ENCODE results near the gene COL7A1. TPM values are rescaled to one million over a fixed set of nuclear protein-coding genes. Genes with fewer than 3 reads are reported as not detected.

Gene COL7A1
- total RNA-seq, 1 donor from 2014 or later = 19.2 TPM

DNA sequence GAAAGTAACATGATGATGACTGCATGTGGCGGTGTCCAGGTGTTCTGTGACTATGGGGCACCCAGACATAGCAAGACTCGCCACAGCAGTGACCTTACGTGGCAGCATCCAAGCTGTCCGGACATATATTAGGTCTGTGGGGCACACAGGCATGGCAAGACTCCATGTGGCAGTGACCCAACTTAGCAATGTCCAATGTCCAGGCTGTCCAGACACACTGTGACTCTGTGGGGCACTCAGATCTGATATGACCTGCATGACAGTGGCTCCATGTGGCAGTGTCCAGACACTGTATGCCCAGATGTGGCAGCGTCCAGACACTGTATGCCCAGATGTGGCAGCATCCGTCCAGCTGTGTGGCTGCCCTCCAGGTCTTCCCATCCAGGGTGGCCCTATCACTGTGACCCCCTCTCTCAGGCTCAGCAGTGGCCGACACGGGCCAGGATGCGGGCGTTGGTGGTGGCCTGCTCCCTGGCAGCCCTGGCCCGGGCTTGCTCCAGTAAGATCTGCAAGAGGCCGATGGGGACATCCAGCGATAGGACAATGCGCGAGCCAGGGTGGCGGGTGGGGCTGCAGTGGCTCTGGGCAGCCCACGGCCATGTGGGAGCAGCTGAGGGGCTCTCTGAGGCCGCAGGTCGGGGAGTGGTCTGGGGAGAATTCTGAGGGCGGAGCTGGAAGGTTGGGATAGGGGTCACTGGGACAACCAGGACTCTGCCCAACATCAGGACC lies 32.6 kb downstream of the COL7A1 start:
- DNase-seq (ENCODE audit: low spot score in 2 of 2, unreplicated experiment in 2 of 2) = no peak
- no peak overlapping the region for H3K4me3 Mint-ChIP-seq
- H3K27ac Mint-ChIP-seq = no peak overlapping the region
- no peaks in the 10 kb centered on the region for H3K9me3 Mint-ChIP-seq
- H3K27me3 Mint-ChIP-seq (ENCODE audit: low read depth) = no peaks in the 10 kb centered on the region
- peaks cover 26% of the 10 kb centered on the region for H3K4me1 Mint-ChIP-seq
- TF ChIP-seq, protein P1, sequence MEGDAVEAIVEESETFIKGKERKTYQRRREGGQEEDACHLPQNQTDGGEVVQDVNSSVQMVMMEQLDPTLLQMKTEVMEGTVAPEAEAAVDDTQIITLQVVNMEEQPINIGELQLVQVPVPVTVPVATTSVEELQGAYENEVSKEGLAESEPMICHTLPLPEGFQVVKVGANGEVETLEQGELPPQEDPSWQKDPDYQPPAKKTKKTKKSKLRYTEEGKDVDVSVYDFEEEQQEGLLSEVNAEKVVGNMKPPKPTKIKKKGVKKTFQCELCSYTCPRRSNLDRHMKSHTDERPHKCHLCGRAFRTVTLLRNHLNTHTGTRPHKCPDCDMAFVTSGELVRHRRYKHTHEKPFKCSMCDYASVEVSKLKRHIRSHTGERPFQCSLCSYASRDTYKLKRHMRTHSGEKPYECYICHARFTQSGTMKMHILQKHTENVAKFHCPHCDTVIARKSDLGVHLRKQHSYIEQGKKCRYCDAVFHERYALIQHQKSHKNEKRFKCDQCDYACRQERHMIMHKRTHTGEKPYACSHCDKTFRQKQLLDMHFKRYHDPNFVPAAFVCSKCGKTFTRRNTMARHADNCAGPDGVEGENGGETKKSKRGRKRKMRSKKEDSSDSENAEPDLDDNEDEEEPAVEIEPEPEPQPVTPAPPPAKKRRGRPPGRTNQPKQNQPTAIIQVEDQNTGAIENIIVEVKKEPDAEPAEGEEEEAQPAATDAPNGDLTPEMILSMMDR (IDR thresholded peaks at IDR 0.05; ENCODE audit: unreplicated experiment) = no peak
- no peaks in the 10 kb centered on the region for H3K36me3 Mint-ChIP-seq

DNA sequence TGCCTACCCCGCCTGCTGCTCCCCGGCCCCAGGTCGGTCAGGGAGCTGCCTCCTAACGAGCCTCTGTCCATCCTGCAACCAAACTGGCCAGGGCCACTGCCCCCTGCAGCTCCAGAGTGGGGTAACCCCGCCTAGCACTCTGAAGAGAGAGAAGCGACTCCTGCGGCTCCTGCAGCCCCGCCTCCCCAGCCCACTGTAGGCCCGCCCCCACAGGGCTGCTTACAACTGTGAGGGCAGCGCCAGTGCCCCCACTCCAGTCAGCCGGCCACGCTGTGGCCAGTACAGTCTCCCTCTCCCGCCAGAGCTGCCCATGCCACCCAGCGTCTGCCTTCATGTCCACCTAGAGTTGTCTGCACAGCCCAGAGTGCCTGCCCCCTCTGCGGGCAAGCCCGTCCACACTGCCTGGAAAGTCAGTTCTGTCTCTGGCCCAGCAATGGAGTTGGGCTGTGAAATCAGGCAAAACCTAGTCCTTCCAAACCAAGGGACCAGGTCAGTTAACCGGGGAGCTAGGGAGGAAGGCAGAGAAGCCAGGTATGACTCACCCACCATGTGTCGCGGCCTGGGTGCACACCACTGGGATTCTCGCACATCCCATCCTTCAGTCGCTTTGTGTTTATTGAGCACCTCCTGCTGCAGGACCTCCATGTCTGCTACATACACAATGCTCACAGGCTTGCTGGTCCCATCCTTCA lies 33.9 kb downstream of the COL7A1 start:
- Mint-ChIP-seq H3K36me3 (no peaks in the 10 kb centered on the region), H3K27ac (peak overlapping the region; percentile 56), H3K27me3 (ENCODE audit: low read depth) (no peaks in the 10 kb centered on the region), H3K4me1 (peaks cover 30% of the 10 kb centered on the region), H3K9me3 (no peaks in the 10 kb centered on the region), H3K4me3 (peak overlapping the region; percentile 54)
- TF ChIP-seq, protein P1 (IDR thresholded peaks at IDR 0.05; ENCODE audit: unreplicated experiment) = no peak
- no peak for DNase-seq (ENCODE audit: low spot score in 2 of 2, unreplicated experiment in 2 of 2)

DNA sequence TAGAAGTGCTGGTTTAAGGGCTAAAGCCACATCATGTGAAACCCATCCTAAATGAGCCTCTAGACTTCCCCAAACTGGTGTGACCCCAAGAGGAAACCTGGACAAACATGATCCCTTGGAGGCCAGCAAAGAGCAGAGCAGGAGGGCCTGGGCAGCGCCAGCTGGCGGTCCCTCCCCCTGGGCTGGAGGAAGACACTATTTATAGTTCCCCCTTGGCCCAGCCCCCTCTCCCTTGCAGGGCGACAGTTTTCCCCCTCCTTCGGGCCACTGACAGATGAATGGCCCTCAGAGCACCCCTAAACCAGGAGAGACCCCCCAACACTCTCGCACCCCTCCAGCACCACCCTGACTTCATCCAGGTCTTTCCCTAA lies 34.5 kb downstream of the COL7A1 start:
- DNase-seq (ENCODE audit: low spot score in 2 of 2, unreplicated experiment in 2 of 2) = no peak
- H3K27me3 Mint-ChIP-seq (ENCODE audit: low read depth) = no peaks in the 10 kb centered on the region
- TF ChIP-seq, protein P1 (IDR thresholded peaks at IDR 0.05; ENCODE audit: unreplicated experiment) = no peak
- H3K4me3 Mint-ChIP-seq = no peak overlapping the region
- no peaks in the 10 kb centered on the region for H3K9me3 Mint-ChIP-seq
- H3K4me1 Mint-ChIP-seq = peaks cover 32% of the 10 kb centered on the region
- no peak overlapping the region for H3K27ac Mint-ChIP-seq
- no peaks in the 10 kb centered on the region for H3K36me3 Mint-ChIP-seq

DNA sequence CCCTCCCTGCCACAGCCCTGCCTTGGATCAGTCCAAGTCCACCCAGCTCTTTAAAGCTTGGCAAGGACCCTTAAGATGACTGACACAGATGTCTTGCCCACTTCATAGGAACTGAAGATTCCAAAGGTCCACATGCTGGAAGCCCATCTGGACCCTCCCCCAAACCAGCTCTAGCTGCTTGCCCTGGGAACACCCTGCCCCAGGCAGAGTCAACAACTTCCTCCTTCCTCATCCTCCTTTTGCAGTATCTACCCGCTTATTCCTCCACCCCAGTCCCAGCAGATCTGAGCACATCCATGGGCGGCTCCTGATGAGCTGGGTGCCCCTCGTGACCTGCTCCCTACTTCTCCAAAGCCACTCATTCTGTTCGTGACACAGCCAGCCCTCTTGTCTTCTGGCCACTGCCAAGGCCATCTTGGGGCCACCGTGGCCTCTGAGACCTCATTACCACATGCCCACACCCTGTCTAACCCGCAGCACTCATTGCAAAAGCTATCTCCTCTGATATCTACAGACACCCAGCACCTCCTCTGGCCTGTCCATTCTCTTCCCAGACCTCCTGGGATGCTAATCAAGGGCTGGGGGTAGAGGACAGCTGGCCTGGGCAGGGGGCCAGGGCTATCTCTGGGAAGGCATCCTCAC lies 36.5 kb downstream of the COL7A1 start:
- TF ChIP-seq, protein P1 (IDR thresholded peaks at IDR 0.05; ENCODE audit: unreplicated experiment) = peak; percentile 33
- Mint-ChIP-seq H3K27me3 (ENCODE audit: low read depth) (no peaks in the 10 kb centered on the region), H3K36me3 (no peaks in the 10 kb centered on the region), H3K9me3 (no peaks in the 10 kb centered on the region), H3K4me3 (peak overlapping the region; percentile 13), H3K27ac (no peak overlapping the region), H3K4me1 (peaks cover 34% of the 10 kb centered on the region)
- no peak for DNase-seq (ENCODE audit: low spot score in 2 of 2, unreplicated experiment in 2 of 2)

DNA sequence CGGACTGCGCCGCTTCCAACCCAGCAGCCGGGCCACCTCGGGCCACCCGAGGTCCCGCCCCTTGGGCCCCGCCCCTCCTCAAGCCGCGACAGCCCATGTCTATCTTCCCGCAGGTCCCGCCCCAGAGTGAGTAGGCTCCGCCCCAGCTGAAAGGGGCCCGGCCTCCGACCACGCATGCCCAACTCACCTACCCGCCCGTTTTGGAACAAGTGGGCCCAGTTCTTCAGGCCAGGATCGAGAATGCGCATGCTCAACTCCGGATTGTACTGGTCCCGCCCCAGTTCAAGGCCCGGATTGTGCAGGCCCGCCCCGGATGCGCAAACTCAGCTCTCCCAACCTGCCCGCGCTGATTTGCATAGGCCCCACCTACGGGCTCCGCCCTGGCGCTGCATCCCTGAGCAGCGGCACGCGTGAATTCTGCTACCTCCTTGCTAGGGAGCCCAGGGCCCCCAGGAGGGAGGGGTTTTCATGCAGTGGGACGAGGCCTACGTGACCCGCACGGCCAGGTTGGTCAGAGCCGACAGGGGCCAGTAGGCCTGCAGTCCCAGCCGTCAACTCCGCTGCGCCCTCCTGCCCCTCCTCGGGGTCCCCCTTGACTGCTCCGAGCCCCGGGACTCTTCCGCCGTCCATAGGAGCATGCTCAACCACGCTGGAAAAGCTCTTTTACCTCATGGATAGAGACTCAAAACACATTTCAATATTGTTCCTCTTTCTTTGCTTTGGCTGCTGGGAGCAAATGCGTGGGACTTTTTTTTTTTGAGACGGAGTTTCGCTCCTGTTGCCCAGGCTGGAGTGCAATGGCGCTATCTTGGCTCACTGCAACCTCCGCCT lies 38.1 kb downstream of the COL7A1 start, which contains the start of gene PFKFB4:
PFKFB4 (minus strand) TSS at position 8 of the 831 bp plus-strand sequence. CDS start 26 bp downstream, outside the sequence.
- Mint-ChIP-seq H3K4me1 (peaks cover 40% of the 10 kb centered on the region), H3K27me3 (ENCODE audit: low read depth) (no peaks in the 10 kb centered on the region), H3K27ac (peak within 1 kb of the TSS; percentile 90), H3K36me3 (no peaks in the 10 kb centered on the region), H3K4me3 (peak within 1 kb of the TSS; percentile 85), H3K9me3 (no peaks in the 10 kb centered on the region)
- DNase-seq (ENCODE audit: low spot score in 2 of 2, unreplicated experiment in 2 of 2) = peak; percentile 95 to 98
- TF ChIP-seq, protein P1 (IDR thresholded peaks at IDR 0.05; ENCODE audit: unreplicated experiment) = peak; percentile 2

Measured in mesothelial cell of epicardium (in vitro differentiated cells).